OCI-LY1 (cell line): ENCODE measurements around the gene FBXO8.

Experiments used
- CTCF ChIP-seq: fragments of 200-600 bp; sonication (generic), shearing (Covaris generic); IDR thresholded peaks from 2 replicates; pipeline ENCODE4 v1.5.1; 2017; ENCODE audit warnings: mild to moderate bottlenecking, antibody characterized with exemption, low read length, moderate library complexity, mixed read lengths
- EZH2 ChIP-seq: fragments of 200-600 bp; sonication (generic), shearing (Covaris generic); IDR thresholded peaks from 2 replicates; pipeline ENCODE4 v1.8.0; 2017; ENCODE audit warnings: borderline replicate concordance, mixed run types, mild to moderate bottlenecking, antibody characterized with exemption, low read length, moderate library complexity, mixed read lengths

DNA sequence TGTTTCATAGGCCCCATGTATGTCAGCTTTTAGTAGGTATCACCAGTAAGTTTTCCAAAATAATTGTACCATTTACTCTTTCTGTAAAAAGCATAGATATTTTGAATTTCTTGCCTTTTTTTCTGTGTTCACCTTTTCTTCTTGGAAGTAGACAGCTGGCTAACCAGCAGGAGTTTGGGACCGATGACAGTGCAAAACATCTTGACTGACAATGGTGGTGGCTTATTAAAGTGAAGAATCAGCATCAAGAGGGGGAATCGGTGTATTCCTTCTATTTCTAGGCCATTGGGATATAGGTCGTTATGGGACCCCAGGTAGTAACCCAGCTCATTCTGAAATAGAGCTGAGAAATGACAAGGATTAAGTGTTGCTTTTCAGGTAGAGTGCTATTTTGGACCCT is 3.4 kb upstream of the FBXO8 start:
- TF ChIP-seq CTCF (no peak), EZH2 (no peak)
